ENCODE results near the gene ARHGAP26.

Gene ARHGAP26

GRCh38 chr5:142831009-142831383 is 60.8 kb downstream of the ARHGAP26 start:
- DNase-seq (ENCODE audit: low spot score), result no peak

- no peak for DNase-seq (ENCODE audit: low spot score)
Measured at GRCh38 chr5:142832263-142832662, 62.1 kb downstream of the ARHGAP26 start.

GRCh38 chr5:142833517-142834449 is 63.6 kb downstream of the ARHGAP26 start:
- DNase-seq (ENCODE audit: low spot score), result no peak

DNA sequence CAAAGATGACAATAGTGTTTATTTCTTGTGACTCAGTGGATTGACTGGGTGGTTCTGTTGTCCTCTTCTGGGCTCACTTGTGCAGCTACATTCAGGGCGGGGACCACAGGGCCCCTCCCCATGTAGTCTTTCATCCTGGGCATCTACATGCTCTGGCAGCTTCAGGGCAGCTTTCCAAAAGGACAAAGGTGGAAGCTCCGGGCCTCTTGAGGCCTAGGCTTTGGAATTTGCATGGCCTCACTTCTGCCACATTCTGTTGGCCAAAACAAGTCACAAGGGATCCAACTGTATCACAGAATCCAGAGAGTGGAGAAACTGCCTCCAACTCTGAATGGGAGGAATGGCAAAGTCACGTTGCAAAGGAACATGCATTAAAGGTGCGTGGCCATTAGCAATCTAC is 64.3 kb downstream of the ARHGAP26 start:
- DNase-seq (ENCODE audit: low spot score), result no peak

DNA sequence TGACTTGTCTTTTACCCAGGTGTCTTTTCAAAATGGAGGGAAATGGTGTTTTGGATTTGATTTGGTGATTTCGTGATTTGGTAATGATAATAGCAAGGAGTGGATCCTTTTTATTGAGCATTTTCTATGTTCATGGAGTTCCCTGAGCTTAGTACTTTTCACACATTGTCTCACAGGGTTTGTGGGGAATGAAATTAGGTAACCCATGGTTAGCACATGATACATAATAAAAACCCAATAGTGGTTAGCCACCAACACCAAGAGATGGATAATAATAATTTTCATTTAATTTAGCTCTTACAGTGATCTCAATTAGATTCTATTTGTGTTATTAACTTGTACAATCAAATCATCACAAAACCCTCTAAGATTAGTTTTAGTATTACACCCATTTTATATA is 65.4 kb downstream of the ARHGAP26 start:
- no peak for DNase-seq (ENCODE audit: low spot score)

DNA sequence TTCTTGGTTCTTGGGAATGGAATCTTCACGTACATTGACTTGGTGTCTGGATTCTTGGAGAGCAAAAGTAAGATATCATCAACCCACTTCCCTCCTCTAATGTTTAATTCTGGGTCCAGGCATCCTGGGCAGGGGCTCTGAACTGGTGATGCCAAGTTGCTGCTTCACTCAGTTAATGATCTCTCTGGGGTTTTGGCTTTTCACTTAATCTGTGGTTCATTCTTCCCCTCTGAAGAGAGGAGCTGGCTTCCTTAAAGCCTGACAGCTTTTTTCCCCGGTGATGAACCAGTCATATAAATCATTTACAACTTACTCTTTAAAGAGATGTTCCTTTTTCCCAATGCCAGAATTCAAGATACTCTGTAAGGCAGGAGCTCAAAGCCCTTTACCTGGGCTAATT is 65.9 kb downstream of the ARHGAP26 start:
- no peak for DNase-seq (ENCODE audit: low spot score)

DNA sequence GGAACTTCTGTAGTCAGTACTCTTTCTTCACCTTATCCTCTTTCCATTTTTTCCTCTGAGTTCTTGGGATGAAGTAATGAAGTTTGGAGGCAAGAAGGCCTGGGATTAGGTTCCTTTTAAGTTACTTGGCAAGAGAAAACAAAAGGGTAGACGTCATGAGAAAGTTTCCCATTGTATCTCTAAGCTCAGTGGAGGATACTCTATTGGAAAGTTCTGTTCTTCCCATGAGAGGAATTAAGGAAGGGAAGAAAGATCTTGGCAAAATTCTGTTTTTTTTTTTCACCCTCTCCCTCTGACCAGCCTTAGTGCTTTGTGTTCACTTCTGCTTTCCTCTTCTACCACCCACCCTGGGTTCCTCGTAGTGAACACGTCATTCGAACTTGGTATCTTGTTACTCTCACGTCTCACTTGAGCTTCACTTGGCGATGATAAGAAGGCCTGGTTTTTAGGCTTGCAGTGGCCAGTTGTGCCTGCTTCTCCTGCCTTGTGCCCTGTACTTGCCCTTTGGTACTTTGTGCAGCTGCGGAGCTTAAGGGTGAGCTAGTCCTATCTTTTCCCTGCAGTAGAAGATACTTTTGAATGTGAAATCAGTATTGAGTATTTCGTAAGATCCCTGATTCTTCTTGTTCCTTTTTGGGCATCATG is 67.0 kb downstream of the ARHGAP26 start:
- DNase-seq (ENCODE audit: low spot score), result no peak

GRCh38 chr5:142838845-142839244 is 68.7 kb downstream of the ARHGAP26 start:
- DNase-seq (ENCODE audit: low spot score), result no peak

- DNase-seq (ENCODE audit: low spot score), result no peak
Measured at GRCh38 chr5:142839711-142840346, 69.7 kb downstream of the ARHGAP26 start.

DNA sequence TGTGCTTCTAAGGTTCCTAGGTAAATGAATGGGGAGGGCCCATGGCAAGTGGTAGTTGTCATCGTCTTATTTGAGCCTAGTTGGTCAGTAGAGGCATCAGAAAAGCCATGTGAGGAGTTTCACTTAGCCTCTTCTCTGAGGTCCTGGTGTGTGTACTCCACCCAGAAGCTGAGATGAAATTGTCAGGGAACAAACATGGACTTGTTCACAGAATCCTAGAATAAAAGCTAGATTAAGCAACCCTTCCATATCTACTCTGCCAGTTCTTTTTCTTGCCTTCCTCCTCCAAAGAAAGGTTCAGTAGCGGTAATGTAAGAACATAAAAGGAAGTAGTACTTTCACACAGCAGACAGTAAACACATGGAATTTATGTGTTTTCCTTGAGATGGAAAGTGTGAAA is 70.4 kb downstream of the ARHGAP26 start:
- DNase-seq (ENCODE audit: low spot score), result no peak

DNA sequence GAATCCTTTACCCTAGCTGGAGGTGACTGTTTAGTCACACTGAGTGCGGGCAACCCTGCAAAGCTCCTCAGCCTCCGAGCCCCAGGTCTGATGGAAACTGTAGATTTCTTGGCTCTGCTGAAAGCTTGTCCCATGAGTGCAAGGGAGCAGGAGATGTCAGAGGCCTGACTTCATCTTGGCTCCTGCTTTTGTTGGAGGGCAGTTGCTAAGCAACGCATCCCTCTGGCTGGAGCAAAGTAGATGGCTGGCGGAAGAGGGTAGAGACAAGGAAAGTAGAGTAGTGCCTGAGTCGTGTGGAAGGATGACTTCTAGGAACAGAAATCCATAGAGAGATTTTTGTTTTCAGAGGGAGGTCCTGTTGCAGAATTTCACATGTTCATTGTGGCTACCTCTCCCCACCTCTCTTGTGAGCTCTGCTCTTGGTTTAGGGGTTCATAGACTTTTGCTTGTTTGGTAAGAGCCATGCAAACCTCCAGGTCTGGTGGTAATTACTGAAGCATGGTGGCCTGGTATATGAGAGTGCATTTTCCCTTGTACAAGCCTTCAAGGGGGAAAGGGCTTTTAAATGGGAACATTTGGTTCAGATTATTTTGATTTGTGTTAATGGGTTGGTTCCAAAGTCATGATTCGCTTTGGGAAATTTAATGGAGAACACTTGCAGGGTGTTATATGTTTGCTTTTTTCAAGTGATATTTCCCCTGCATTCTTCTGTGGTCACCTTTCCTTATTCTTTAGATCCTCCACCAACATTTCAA is 71.5 kb downstream of the ARHGAP26 start:
- DNase-seq (ENCODE audit: low spot score), result no peak

- DNase-seq (ENCODE audit: low spot score), result no peak
Measured at GRCh38 chr5:142842994-142843905, 73.1 kb downstream of the ARHGAP26 start.

- DNase-seq (ENCODE audit: low spot score), result no peak
Measured at GRCh38 chr5:142844866-142845265, 74.7 kb downstream of the ARHGAP26 start.

- no peak for DNase-seq (ENCODE audit: low spot score)
Measured at GRCh38 chr5:142845402-142845921, 75.3 kb downstream of the ARHGAP26 start.

DNA sequence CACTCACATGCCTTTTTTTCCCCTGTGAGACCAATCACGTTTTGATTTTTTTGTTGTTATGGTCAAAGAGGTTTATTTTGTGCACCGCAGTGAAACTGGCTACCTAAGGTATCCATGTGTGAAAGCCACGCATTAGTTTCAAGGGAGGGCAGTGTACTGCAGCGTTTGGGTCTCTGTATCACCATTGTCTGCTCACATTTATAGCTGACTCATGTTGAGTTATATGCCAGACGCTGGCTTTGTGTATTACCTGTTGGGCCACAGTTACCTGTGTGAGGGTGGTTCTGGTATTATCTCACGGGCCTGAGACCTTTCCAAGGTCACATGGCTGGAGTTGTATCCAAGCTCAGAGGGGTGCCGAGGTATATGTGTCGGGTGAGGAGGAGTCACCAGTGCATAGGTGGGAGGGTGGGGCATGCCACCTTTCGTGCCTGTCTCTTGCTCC is 75.8 kb downstream of the ARHGAP26 start:
- DNase-seq (ENCODE audit: low spot score), result no peak

- no peak for DNase-seq (ENCODE audit: low spot score)
Measured at GRCh38 chr5:142846406-142846805, 76.2 kb downstream of the ARHGAP26 start.

GRCh38 chr5:142847898-142848790 is 78.0 kb downstream of the ARHGAP26 start:
- no peak for DNase-seq (ENCODE audit: low spot score)

- no peak for DNase-seq (ENCODE audit: low spot score)
Measured at GRCh38 chr5:142849466-142849865, 79.3 kb downstream of the ARHGAP26 start.

DNA sequence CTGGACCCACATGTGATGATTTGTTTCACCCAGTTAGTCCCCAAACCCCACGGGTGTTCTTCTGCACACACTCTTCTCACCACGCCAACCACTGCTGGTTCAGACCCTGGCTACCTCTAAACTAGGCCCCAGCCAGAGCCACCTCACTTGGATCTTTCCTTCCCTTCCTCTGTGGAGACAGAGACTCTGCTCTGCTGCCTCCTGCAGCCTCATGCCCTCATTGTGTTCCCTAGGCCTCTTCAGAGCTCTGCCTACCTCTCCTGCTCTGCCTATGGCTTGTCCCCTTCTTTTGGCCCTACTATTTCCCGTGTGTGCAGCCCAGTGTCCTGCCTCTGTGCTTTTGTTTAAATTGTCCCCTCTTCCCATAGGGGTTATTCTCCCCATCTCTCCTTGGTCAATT is 79.7 kb downstream of the ARHGAP26 start:
- no peak for DNase-seq (ENCODE audit: low spot score)

GRCh38 chr5:142851731-142852130 is 81.6 kb downstream of the ARHGAP26 start:
- DNase-seq (ENCODE audit: low spot score), result no peak
